ENCODE results near the gene SPTBN4.
A peak's percentile ranks its signal among the peaks of the same experiment; 100 is the strongest.

- TF ChIP-seq, protein P1, sequence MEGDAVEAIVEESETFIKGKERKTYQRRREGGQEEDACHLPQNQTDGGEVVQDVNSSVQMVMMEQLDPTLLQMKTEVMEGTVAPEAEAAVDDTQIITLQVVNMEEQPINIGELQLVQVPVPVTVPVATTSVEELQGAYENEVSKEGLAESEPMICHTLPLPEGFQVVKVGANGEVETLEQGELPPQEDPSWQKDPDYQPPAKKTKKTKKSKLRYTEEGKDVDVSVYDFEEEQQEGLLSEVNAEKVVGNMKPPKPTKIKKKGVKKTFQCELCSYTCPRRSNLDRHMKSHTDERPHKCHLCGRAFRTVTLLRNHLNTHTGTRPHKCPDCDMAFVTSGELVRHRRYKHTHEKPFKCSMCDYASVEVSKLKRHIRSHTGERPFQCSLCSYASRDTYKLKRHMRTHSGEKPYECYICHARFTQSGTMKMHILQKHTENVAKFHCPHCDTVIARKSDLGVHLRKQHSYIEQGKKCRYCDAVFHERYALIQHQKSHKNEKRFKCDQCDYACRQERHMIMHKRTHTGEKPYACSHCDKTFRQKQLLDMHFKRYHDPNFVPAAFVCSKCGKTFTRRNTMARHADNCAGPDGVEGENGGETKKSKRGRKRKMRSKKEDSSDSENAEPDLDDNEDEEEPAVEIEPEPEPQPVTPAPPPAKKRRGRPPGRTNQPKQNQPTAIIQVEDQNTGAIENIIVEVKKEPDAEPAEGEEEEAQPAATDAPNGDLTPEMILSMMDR (IDR thresholded peaks at IDR 0.05): peak in 4 of 6 experiments; percentile 42 to 93 (median 88)
- no peak for TF ChIP-seq POLR2A (IDR thresholded peaks at IDR 0.05)
Measured at GRCh38 chr19:40523322-40524047, 56.7 kb downstream of the SPTBN4 start.

All from Peyer's patch (tissue), 4 donors.